Left ventricle myocardium superior (tissue), 1 donor: ENCODE measurements around the gene GAB2. TPM values are rescaled to one million over a fixed set of nuclear protein-coding genes. Genes with fewer than 3 reads are reported as not detected.
"Not testable (repeated sequence)": the region's sequence is repeated elsewhere in the genome, so short reads cannot be mapped to it uniquely, and the experiment has no call there.

ENCODE experiments used
- ATAC-seq: fragments of 200-7000 bp; cut with Tn5 transposase; one replicate; pipeline ENCODE4 v1.9.1; 2020; ENCODE audit warnings: mild to moderate bottlenecking, moderate library complexity
- DNase-seq: peaks from one replicate; pipeline ENCODE4 v3.0.0-alpha.2; 2020
- intact Hi-C: fragments of 100-400 bp; cut with micrococcal nuclease; formaldehyde crosslinking; loops from one replicate; pipeline ENCODE4 v1.11.0; 2022
- total RNA-seq: library from RNA; stranded (reverse); fragmentation: NEBNext Ultra II Directional; extraction: Animal tissue kit (Norgen Biotek cat#: 25700); gene quantifications from one replicate; pipeline ENCODE4 v1.2.1, GENCODE V29; 2021
- donor health status: DM: no; HTN: yes; CAD: no; lungs with severe emphysema.

The GAB2 gene
- total RNA-seq, 1 donor from 2014 or later = 17.2 TPM

DNA sequence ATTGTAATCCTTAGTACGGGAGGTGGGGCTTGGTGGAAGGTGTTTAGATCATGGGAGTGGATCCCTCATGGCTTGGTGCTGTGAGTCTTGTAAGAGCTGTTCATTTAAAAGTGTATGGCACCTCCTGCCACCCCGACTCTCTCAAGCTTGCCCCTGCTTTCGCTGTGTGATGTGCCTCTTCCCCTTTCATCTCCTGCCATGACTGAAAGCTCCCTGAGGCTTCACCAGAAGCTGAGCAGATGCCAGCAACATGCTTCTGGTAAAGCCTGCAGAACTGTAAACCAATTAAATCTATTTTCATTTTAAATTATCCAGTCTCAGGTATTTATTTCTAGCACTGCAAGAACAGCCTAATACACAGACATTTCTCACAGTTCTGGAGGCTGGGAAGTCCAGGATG, 40.8 kb downstream of the GAB2 start:
- DNase-seq (no peak), ATAC-seq (no peak)
- intact Hi-C loops = no loop called here

DNA sequence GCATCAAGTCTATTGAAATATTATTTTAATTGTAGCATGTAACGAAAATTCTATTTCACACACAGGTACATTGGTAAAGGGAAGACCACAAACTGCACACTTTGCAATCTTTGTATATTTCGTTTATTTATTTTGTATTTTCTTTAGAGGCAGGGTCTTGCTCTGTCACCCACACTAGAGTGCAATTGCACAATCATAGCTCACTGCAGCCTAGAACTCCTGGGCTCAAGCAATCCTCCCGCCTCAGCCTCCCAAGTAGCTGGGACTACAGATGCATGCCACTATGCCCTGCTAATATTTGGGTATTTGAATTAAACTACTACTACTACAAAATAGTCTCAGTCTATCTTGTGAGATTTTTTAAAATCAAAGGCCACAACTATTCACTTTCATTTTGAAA, 42.7 kb downstream of the GAB2 start:
- intact Hi-C loops = no loop called here
- ATAC-seq = no peak
- no peak for DNase-seq

DNA sequence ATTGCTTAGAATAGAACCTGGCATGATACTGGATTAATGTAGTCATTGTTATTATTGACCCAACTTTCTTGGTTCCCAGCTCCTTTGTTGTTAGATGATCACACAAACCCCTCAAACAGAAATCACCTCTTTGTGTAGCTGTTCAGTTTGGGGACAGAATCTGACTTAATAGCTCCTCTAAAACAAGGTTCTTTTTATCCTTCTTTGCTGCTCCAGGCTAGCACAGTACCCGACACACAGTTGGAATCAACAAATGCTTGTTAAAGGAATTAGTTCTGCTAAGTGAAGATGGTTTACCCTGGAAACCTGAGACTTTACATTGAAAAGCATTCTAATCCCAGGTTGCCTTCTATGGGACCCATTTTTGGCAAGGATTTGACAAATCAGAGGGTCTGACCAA, 43.9 kb downstream of the GAB2 start:
- DNase-seq (no peak), ATAC-seq (no peak)
- intact Hi-C loops = no loop called here

DNA sequence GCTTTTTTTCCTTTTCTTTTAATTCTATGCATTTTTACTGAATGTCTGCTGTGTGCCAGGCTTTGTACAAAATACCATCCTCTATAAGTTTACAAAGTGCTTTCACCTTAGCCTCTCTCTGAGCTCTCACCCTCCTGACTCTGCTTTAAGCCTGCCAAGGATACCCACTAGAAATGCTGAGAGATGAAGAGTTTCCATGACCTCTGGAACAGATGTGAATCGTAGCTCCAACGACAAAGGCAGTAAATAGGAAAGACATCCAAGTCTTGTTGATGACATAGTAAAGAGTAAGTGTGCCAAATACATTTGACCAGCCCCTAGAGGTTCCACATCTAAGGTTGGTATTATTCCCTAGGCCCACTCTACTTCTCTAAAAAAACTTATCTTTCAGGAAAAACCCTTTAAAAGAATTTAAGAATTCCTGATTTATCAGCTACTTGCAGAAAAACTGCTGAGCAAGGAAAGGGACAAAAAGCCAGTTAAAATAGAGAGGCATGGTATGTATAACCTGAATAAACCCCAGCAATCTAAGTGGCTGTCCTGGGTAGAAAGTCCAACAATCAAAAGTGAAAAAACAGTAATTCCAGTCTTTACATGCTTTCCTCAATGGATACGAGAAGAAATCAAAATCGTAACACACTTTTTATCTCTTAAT, 45.4 kb downstream of the GAB2 start:
- DNase-seq (no peak), ATAC-seq (peak; percentile 37)
- intact Hi-C loops = no loop called here

DNA sequence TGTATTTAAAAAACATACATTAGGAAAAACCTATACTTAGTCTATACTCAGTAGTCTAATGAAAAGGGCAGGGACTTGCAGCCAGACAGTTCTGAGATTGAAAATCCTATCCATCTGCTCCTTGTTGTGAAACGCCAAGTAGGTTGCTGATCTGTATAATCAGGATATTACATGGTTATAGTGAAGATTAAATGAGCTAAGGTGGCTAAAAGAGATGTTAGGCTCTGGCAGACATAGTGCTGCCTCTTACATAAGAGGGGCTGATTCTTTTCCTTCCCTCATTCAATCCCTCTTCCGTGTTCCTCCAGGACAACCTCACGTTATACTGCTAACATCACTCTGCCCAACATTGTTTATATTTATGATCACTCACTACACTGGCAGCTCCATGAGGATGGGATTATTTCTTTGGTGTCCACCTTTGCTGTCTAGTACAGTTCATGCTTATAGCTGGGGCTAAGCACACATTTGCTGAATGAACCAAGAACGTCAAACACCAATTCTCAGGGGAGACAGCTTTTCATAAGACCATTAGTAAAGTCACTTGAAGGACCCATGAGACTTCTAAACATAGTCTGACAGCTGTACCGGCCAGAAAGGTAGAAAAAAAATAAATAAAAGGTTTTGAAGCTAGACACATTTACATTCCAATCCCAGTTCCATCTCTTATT, 46.3 kb downstream of the GAB2 start:
- DNase-seq = no peak
- peak; percentile 35 for ATAC-seq
- intact Hi-C loops = no loop called here

DNA sequence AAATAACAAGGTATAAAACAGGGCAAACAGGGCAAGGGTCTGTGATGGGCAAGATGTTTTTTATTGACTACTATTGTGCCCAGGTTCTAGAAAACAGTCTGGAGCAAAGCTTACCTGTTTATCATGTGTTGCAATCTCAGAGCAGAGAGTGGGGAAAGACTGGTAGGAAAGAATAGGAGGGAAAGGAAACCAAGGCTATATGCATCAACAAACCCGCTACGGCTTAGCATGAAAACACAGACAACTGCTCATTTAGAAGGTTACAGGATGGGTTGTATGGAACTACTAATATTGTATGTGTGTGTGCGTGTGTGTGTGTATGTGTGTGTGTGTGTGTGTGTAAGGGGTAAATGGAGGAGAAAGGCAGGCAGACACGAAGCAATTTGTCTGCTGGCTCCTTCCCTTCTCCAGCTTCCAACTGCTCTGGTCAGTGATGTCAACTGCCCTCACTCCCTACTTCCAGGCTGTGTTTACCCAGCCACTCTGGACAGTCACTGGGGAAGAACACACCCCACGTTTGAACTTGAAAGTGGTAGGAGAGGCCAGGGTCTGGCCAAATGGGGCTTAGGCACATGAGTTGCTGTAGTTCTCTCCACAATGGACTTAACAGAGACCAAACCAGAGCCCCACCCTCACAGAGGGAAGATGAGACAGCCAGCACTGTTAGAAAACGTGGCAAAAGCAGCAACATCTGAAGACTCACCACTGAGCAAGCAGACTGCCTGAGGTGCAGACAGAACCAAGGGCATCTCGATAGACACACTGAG, 47.0 kb downstream of the GAB2 start:
- intact Hi-C loops = no loop called here
- peak; percentile 89 for ATAC-seq
- peak; percentile 41 for DNase-seq

DNA sequence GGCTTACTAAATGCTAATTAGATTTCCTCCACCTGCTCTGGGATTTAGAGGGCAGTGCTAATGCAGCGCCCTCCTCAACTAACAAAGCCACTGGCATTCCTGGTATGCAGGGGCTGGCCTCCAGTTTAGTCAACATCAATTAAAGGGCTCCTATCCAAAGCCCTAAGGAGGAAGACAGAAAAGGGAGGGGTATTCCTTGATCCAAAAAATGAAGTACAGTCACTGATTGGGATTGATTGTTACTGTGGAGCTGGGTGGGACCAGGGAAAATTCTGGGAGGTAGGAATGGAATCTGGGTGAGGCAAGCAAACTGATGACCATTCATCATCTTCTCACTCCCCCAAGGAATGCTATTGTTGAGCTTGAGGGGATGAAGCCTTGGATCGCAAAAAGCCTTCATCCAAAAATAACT, 52.2 kb downstream of the GAB2 start:
- intact Hi-C loops = no loop called here
- DNase-seq = no peak
- peak; percentile 72 for ATAC-seq

DNA sequence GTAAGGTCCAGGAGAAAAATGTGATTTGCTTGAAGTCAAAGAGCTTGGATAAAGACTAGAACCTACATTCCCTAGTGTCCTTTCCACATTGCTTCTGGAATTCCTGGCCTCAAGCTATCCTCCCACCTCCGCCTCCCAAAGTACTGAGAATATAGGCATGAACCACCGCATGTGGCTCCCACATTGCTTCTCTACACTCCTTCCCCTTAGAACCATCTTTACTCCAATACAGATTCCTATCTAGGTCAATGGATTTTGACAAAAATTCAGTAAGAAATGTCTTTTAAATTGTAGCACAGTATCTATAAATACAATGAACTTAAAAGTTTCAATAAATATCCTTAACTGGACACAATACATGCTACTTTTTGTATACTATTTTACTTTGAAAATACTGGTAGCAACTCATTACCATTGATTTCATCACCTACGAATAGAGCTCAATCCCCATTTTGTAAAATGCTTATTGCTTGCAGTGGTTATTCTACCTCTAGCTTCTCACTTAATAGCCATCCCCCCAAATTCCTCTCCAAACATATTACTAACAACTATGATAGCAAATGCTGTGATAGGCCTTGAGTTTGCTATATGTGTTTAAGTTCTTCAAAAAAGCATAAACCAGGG, 53.4 kb downstream of the GAB2 start:
- DNase-seq (no peak), ATAC-seq (no peak)
- intact Hi-C loops = no loop called here

DNA sequence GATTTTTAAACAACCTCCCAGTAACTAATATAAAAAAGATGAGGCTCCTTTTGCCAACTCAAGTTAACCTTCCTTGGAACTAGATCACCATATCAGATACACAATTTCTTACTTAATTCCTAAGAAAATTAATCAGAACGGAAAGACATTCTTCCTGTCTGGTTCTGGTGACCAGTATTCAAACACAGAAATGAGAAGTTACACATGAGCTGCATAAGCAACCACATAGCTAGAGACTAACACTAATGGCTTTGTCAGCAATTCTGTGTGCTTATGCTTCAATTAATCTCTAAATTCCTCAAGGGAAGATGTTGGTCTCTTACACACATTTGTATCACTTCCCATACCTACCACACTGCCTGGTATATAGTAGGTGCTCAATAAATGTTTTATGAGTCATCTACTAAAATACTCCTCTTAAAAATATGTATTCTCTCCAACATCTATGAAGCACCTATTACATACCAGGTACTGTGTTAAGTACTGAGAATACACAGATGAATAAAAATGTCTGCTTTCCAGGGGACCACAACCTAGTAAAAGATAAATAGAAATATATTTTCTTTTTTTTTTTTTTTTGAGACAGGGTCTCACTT, 54.5 kb downstream of the GAB2 start:
- peak; percentile 33 for ATAC-seq

DNA sequence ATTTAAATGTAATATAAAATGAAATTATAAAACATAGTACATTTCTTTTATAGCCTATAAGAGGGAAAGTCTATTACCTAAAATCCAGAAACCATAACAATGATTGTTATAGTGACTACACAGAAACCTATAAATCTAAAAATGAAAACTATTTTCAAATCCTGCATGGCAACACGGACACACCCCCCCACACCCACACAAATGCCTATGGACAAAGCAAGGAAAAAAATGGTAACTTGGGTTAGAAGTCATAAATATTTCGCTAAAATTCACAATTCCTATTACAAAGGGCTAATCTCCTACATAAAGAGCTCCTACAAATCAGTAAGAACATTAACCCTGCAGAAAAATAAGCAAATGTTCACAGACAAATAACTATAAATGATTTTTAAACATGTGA, 56.4 kb downstream of the GAB2 start:
- intact Hi-C loops = no loop called here
- ATAC-seq (no peak), DNase-seq (no peak)

More for the DNA sequence above, 54.5 kb downstream of the GAB2 start:
- intact Hi-C loops = no loop called here
- DNase-seq = no peak

DNA sequence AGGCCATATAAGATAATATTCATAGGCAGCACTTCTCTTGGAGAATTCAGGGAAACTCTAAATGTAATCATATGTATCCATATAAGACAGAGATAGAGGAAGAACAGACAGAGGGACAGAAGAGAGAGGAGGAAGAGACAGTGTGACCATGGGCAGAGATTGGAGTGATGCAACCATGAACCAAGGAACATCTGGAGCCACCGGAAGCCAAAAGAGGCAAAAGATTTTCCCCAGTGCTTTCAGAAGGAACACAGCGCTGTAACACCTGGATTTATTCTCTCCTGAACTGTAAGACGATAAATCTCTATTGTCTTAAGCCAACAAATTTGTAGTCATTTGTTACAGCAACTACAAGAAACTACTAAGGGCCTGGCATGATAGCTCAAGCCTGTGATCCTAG, 57.7 kb downstream of the GAB2 start:
- DNase-seq (no peak), ATAC-seq (peak; percentile 60)
- intact Hi-C loops = no loop called here

DNA sequence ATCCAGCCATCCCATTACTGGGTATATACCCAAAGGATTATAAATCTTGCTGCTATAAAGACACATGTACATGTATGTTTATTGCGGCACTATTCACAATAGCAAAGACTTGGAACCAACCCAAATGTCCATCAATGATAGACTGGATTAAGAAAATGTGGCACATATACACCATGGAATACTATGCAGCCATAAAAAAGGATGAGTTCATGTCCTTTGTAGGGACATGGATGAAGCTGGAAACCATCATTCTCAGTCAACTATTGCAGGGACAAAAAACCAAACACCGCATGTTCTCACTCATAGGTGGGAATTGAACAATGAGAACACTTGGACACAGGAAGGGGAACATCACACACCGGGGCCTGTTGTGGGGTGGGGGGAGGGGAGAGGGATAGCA, 59.7 kb downstream of the GAB2 start:
- intact Hi-C loops, DNase-seq, ATAC-seq: not testable (repeated sequence)

DNA sequence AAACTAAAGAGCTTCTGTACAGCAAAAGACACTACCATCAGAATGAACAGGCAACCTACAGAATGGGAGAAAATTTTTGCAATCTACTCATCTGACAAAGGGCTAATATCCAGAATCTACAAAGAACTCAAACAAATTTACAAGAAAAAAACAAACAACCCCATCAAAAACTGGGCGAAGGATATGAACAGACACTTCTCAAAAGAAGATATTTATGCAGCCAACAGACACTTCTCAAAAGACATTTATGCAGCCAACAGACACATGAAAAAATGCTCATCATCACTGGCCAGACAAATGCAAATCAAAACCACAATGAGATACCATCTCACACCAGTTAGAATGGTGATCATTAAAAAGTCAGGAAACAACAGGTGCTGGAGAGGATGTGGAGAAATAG, 60.2 kb downstream of the GAB2 start:
- intact Hi-C loops, ATAC-seq: not testable (repeated sequence)

DNA sequence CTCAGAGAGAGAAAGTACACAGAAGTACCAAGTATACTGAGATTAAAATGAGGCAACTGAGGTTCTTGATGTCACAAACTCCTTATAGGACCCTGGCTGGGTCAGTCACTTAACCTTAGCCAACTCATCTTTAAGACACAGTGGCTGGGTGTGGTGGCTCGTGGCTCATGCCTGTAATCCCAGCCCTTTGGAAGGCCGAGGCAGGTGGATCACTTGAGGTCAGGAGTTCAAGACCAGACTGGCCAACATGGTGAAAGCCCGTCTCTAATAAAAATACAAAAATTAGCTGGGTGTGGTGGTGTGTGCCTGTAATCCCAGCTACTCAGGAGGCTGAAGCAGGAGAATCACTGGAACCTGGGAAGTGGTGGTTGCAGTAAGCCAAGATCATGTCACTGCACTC, 61.9 kb downstream of the GAB2 start:
- DNase-seq, ATAC-seq, intact Hi-C loops: not testable (repeated sequence)

More for the DNA sequence above, 60.2 kb downstream of the GAB2 start:
- DNase-seq = not testable (repeated sequence)

DNA sequence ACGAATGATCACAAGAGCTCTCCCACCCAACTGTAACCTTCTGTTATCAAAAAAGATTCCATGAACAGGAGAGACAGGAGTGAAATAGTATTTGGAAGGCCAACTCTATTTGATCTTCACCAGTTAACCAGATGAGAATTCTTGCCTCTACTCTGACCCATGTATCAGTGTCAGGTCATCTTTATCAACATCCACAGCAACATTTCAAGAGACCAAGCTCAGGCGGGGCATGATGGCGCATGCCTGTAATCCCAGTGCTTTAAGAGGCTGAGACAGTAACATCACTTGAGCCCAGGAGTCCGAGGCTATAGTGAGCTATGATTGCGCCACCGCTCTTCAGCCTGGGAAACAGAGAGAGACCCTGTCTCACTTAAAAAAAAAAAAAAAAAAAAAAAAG, 62.3 kb downstream of the GAB2 start:
- no peak for DNase-seq
- intact Hi-C loops = no loop called here

DNA sequence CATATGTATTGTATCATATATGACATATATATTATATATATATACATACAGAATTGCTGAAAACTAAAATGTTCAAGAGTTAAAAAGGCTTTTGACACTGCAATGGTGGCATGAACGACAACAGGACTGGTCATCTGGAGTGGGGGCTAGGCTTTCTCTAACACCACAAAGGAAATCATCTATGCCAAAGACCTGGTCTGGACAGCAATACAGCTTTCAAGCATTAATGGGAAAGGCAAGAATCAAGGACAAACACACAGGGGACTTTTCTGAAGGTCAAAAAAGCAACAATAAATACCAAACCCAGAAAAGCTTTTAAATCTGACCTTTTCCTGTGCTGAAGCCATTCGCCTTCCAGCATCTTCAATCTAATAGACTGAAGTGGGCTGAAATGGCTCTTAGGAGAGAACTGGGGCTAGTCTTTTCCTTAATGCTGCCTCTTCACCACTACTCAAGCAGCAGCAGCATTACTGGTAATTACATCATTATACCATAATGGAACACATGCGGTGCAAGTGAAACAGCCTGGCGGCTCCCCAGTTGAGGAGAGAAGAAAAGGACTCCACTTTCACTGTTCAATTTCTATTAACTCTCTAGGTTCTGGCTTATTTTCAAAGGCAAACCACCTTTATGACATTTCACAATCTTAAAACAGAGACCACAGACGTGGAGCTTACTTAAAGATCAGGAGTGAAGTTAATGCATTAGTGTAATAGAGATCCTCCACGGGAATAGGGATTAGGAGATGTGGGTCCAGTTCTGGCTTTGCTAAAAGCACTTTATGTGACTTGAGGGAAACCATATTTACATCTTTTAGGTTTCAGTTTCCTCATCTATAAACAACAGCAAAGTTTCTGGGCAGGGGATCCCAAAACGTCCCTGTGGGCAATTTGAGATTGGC, 63.0 kb downstream of the GAB2 start:
- DNase-seq (no peak), ATAC-seq (peak; percentile 34)
- intact Hi-C loops = no loop called here

More for the DNA sequence above, 62.3 kb downstream of the GAB2 start:
- no peak for ATAC-seq

DNA sequence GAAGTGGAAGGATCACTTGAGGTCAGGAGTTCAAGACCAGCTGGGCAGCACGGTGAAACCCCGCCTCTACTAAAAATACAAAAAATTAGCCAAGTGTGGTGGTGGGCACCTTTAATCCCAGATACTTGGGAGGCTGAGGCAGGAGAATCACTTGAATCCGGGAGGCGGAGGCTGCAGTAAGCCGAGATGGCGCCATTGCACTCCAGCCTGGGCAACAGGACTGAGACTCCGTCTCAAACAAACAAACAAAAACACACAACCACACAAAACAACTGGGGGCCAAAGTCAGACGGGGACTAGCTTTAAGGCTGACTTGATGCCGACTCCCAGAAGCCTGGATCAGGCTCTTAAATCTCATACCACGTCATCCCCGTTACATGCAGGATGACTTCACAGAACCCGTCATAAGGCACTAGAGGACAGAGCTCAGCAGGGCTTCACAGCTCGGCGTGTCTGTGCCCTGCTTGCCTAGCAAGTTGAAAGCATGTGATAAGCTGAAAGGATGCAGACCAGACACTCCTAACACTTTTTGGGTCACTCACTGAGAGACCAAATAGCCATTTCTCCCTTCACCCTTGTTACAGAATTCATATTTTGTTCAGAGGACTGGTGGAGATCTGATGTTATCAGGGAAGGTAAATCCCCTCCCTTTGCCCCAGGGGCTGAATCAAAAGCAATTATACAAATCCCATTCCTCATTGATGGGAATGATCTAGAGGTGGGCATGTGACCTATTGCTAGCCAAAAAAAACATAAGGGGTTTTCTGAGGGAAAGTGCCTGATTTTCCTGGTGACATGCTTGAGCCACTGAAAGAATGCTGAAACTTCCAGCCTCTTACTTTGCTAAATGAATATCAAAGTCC, 65.4 kb downstream of the GAB2 start:
- ATAC-seq (peak; percentile 12), DNase-seq (no peak)
- intact Hi-C loops = no loop called here

DNA sequence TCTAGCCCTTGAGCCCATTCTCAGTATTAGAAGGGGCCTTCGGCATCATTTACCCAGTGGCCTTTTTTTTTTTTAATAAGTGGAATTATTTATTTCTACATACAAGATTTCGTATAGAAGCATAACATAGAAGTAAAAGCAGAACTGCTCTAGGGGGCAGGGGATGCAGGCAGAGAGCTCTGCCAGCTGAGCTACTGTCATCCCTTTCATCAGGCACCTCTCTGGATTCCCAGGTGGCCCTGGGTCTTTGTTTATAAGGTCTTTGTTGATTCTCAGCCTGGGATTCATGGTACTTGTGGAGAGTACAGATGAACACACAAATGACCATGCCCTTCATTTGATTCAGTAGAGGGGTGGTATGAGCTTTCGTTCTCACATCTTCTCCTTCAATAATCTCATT, 66.4 kb downstream of the GAB2 start:
- ATAC-seq = no peak
- no peak for DNase-seq
- intact Hi-C loops = no loop called here
